GM13977 (cell line): ENCODE results near the gene TUBG2.
A peak's percentile ranks its signal among the peaks of the same experiment; 100 is the strongest.

Experiments used
- DNase-seq: peaks from one replicate; pipeline ENCODE4 v3.0.0; 2012; ENCODE audit warnings: low spot score
- CTCF ChIP-seq: IDR thresholded peaks from 2 replicates; pipeline ENCODE4 v1.5.1; 2012; ENCODE audit warnings: mild to moderate bottlenecking, control low read depth; ENCODE audit not compliant: insufficient read depth; ENCODE audit errors: extremely low read depth, missing control alignments
- in situ Hi-C: fragments of 300-500 bp; cut with MboI; formaldehyde crosslinking; loops from one replicate; pipeline ENCODE4 v1.12.0; 2022; ENCODE audit warnings: low sequenced_read_pairs, low pct_unique_long_range_greater_than_20kb, mixed read lengths, inconsistent platforms; ENCODE audit not compliant: unreplicated experiment

TUBG2 gene

GRCh38 chr17:42669977-42670788 lies 11.1 kb downstream of the TUBG2 start:
- DNase-seq, result peak; percentile 90
- in situ Hi-C loops, result loop anchor here (10.0 kb wide), 1 partner anchor 55 kb away; no protein-coding TSS in a partner anchor
- TF ChIP-seq CTCF, result peak; percentile 50

GRCh38 chr17:42670789-42671657 lies 11.9 kb downstream of the TUBG2 start:
- no peak for DNase-seq
- in situ Hi-C loops, result no loop called here
- no peak for TF ChIP-seq CTCF

- in situ Hi-C loops, result no loop called here
- TF ChIP-seq CTCF, result no peak
Observed at GRCh38 chr17:42672038-42672437, 13.0 kb downstream of the TUBG2 start.

GRCh38 chr17:42673266-42673884 lies 14.3 kb downstream of the TUBG2 start:
- no peak for DNase-seq
- in situ Hi-C loops, result no loop called here
- TF ChIP-seq CTCF, result peak; percentile 0

More at GRCh38 chr17:42672038-42672437, 13.0 kb downstream of the TUBG2 start:
- DNase-seq, result no peak

GRCh38 chr17:42673885-42674754 lies 15.0 kb downstream of the TUBG2 start:
- in situ Hi-C loops, result no loop called here
- peak; percentile 78 for TF ChIP-seq CTCF
- peak; percentile 87 for DNase-seq
